GM19324 (cell line): Measurements from ENCODE around the gene S100A13.
A peak's percentile ranks its signal among the peaks of the same experiment; 100 is the strongest.
"Not testable (repeated sequence)": the region's sequence is repeated elsewhere in the genome, so short reads cannot be mapped to it uniquely, and the experiment has no call there.

ENCODE experiments used
- ATAC-seq: cut with Tn5 transposase; IDR thresholded peaks from one replicate; pipeline ENCODE4 v1.9.1; 2021; ENCODE audit warnings: mild to moderate bottlenecking, moderate library complexity; ENCODE audit not compliant: unreplicated experiment, low FRiP score

S100A13 gene

GRCh38 chr1:153626904-153627714, at the start of gene S100A13:
Gene S100A13 (minus strand): TSS chr1:153627505. CDS start chr1:153626472, 1,033 bp downstream.
- no peak for ATAC-seq

GRCh38 chr1:153673511-153673910, 46.2 kb upstream of the S100A13 start:
- ATAC-seq, result no peak

- peak; percentile 17 for ATAC-seq
Measured at GRCh38 chr1:153671628-153672353, 44.5 kb upstream of the S100A13 start.

DNA sequence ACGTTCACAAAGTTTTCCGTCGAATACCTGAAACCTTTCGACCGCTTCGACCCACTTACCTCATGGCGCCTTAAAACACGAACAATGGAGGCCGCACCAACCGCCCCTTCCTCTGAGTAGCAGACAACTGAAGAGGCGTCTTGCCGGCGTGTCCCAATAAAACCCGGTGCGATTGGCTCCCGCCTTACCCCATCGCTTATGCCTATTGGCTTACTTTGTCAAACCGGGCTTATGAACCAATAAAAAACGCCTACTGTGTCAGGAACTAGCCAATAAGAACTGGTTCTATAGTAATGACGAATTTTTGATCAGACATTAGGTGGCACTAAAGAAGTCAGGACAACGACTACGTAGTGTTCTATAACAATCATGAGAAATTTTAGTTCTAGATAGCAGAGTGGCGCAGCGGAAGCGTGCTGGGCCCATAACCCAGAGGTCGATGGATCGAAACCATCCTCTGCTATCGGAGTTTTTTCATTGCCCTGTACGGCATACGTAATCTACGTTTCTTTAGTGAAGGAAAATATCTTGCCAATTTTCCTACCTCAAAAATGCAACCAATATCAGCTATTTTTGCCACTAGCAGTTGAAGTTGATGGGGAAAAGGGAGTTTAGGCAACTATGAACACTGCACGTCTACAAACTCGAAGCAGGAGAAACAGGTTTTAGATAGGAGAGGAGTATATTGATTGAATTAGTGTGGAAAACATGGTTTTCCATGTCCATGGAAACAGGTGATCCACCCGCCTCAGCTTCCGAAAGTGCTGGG, 43.7 kb upstream of the S100A13 start, which contains the start of gene ILF2:
ILF2 (minus strand) TSS at position 135 of the 769 bp plus-strand sequence; CDS start at position 64, 71 bp downstream.
- ATAC-seq, result peak; percentile 90

DNA sequence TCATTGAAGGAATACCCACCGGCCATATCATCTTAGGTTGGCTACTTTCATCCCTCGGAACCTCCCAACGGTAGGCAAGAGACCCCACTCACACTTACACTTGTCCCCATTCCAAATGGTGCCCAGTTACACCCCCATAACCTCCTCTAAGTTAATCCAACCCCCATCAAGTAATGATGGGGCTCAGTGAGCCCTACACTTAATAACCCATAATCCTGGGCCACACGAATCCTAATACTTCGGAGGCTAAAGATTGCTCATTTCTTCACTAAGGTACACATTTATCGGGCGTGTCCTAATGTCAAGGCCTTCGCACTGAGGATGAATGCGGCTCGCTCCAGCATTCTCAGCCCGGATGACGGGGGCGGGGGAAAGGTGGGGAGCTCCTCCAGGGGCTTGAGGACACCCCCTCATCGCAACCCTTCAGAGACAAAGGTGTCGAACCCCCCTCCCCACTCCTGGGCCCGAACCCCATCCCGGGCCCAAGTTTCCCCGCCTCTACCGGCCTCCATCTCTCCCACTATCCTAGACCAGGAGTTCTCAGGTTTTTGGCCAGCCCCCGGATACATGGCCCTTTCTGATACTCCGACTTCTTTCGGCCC, 43.1 kb upstream of the S100A13 start:
- no peak for ATAC-seq

- no peak for ATAC-seq
Measured at GRCh38 chr1:153669606-153670005, 42.3 kb upstream of the S100A13 start.

- not testable (repeated sequence) for ATAC-seq
Measured at GRCh38 chr1:153668672-153669071, 41.4 kb upstream of the S100A13 start.

DNA sequence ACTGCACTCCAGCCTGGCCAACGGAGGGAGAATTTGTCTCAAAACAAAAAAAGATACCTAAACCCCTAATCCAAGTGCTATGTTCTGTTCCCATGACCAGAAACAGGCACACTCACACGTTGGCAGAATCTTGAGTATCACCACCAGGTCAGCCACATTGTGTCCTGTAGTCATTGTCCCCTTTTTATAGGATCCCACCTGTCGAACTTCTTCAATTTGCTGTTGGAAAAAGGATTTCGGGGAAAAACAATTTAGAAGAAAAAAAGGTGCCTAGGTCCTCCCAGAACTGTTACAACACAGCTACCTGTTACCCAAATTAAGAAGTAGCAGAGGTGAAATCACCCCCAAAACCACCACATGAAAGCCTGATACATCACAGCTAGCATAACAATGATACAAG, 40.1 kb upstream of the S100A13 start:
- no peak for ATAC-seq

- ATAC-seq, result no peak
Measured at GRCh38 chr1:153663211-153663610, 35.9 kb upstream of the S100A13 start.

DNA sequence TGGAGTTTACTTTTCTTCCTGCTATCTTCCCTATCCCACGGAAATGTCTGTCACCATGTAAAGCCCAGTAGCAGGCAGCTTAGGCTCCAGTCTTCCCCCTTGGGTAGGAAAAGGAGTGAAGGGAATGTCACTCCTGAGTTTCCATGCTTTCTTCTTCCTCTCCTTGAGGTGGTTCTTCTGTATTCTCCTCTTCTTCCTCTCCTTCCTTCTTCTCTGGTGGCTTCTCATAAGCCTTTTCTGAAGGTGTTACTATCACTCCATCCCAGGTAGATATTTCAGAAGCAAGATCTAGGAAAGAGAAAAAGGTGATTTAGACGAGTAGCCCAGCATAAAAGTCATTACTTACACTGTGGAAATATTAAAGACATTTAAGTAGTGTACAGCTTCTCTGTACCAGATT, 35.0 kb upstream of the S100A13 start:
- no peak for ATAC-seq

DNA sequence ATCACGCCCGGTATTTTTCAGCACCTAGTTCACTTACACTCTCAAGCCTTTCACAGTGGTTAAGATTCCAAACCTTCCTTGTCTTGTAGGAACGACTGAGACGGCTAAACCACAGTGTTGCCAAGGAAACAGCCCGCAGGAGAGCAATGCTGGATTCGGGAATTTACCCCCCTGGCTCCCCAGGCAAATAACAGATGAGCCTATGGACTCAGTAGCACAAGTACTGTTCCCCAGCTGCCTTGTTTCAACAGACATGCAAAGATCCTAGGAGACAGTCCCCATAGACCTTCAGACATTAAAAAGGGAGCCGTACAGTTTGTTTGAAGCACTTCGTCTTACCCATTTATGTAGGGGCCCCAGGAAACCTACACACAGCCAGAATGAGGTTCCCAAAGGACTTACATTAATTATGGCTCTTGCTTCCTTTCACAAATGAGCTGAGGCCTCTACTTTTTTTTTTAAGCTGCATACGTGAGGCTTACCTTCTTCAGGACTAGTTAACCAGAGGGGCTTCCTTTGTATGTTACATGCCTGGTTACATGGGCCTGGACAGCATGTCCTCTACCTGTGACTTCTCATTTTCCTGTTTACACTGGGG, 33.9 kb upstream of the S100A13 start:
- no peak for ATAC-seq

GRCh38 chr1:153659656-153660055, 32.4 kb upstream of the S100A13 start:
- no peak for ATAC-seq

DNA sequence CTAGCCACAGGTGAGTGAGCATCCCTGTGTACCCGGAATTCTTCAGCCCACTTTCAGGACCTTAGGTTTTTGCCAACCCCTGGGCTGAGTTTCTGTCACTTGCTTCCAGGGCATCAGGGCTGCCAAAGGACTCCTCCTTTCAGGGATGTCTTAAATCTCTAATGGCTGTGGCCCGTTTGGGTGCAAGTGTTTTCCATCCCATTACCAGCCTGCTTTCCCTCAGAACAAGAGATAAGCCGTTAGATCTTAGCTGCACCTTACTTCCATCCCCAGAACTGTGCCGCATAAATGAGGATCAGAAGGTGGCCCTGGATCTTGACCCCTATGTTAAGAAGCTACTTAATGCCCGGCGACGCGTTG, 31.9 kb upstream of the S100A13 start:
- ATAC-seq, result no peak

GRCh38 chr1:153658400-153659174, 31.3 kb upstream of the S100A13 start, which contains the start of gene SNAPIN:
Gene SNAPIN (plus strand): TSS chr1:153658703. CDS start chr1:153658744, 41 bp downstream.
- ATAC-seq, result peak; percentile 90

DNA sequence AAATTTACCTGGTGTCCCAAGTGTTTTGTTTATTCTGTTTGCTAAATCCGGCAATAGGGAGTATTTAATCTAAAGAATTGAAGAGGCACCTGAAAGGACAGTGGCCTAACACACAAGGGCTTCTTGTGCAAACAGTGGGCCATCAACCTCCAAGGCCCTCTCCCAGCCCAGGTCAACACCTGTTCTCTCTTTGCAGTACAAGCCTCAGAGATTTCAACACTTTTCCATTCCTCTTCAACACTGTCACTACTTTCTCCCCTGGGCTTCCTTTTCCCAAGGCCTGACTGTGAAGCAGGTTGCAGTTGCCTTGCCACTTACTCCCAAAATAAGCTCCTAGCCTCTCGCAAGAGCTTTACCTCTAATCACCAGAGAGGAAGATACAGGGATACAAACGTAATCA, 28.0 kb upstream of the S100A13 start:
- no peak for ATAC-seq

DNA sequence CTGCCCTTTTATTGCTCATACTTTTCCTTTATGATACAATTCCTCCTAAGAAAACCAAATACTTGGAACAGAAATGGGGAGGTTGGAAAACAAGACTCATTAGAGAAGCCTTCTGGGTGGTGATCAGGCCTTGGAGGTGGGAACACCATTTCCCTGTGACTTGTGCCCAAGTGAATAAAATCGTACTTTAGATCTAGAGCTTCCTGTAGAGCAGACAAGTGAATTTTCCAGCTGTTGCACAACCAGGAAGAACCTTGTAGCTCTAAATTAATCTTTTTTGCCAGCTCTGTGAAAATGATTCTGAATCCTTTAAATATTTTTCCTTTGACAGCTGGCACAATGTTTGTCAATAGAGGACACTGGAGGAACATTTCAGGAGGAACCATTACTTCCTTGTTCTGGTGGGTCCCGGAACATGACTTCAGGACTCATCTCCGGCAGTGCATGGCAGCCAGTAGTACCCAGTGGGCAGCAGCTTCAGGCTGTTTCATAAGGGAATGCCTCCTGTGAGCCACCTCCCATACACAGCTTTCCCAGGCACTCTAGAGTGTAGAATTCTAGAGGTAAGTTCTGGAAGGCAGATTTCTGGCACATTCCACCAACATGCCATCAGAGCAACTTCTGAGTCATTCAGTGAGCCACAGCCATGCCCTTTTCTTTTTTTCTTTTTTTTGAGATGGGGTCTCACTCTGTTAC, 25.6 kb upstream of the S100A13 start:
- ATAC-seq, result no peak

GRCh38 chr1:153651771-153652170, 24.5 kb upstream of the S100A13 start:
- ATAC-seq, result no peak

GRCh38 chr1:153649863-153650235, 22.5 kb upstream of the S100A13 start:
- ATAC-seq, result no peak
